GM19238 (cell line): ENCODE measurements around the gene RPS4Y1.
"Not testable (repeated sequence)": the region's sequence is repeated elsewhere in the genome, so short reads cannot be mapped to it uniquely, and the experiment has no call there.

Source experiments
- DNase-seq: peaks from one replicate; pipeline ENCODE4 v3.0.0; 2011; ENCODE audit warnings: low spot score; ENCODE audit not compliant: insufficient read length

RPS4Y1 gene

DNA sequence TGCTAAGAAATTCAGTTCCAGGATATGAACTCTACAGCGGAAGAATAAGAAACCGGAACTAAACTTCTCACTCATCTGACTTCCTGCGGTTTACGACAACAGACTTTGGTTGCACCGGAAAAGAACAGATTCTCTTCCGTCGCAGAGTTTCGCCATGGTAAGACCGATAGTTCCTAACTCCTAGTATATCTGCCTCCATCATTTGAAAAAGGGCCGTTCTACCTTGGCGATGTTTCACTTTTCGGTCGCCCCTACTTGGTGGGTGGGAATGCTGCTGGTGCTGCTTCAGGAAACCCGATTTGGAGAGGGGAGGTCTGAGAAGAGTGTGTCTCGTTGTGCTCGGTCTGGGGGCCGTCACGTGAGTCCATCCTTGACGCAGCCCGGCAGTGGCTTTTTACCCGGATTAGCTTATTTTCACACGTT is at the start of gene RPS4Y1:
RPS4Y1 (plus strand) TSS at position 132 of the 423 bp plus-strand sequence; CDS start at position 155, 23 bp downstream.
- no peak for DNase-seq

GRCh38 chrY:2796977-2797523 is 44.4 kb upstream of the RPS4Y1 start:
- no peak for DNase-seq

DNA sequence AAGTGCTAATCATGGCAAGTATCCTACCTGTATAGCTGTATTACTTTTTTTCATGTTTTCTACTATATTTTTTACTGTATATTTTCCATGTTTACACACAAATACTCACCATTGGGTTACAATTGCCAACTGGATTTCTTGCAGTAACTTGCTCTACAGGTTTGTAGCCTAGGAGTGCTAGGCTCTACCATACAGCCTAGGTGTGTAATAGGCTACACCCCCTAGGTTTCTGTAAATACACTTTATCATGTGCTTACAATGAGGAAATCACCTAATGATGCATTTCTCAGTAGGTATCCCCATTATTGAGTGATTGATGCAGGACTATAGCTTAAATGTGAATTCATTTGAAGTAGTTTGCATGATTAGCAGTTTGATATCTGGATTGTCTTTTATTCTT is 43.4 kb upstream of the RPS4Y1 start:
- DNase-seq, result no peak

DNA sequence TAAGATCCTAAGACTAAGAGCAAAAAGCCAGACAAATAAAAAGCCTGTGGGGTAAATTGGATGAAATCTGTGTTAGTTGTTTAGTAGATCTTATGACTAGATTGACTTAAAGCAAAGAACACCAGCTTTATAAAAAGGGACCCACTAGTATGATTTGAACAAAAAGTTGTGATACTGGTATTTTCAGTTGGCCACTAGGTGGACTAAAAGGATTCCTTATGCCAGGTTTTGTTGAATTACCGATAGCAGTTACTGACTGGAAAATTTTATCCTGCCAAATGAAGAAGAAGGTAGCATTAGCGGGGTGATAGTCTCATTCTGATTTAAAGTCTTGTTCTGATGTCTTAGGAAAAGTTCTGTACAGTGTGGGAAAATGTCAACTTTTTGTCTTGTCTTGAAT is 41.2 kb upstream of the RPS4Y1 start:
- DNase-seq, result no peak

- not testable (repeated sequence) for DNase-seq
Observed at GRCh38 chrY:2817146-2817896, 24.1 kb upstream of the RPS4Y1 start.

GRCh38 chrY:2824471-2824870 is 16.9 kb upstream of the RPS4Y1 start:
- DNase-seq, result no peak

DNA sequence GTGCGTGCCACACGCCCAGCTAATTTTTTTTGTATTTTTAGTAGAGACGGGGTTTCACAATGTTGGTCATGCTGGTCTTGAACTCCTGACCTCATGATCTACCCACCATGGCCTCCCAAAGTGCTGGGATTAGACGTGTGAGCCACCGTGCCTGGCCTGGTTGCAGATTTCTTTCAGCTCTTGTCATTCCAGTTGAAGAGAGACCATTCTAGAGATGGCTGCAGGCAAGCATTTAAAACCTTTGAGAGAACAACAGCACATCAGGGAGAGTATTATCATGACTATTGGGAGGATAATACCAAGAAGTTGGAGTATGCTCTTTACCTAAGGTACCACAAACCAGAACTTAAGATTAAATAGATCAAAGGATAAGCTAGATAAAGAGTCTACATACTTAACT is 12.9 kb upstream of the RPS4Y1 start:
- DNase-seq, result no peak

GRCh38 chrY:2835230-2835629 is 6.2 kb upstream of the RPS4Y1 start:
- DNase-seq, result no peak

DNA sequence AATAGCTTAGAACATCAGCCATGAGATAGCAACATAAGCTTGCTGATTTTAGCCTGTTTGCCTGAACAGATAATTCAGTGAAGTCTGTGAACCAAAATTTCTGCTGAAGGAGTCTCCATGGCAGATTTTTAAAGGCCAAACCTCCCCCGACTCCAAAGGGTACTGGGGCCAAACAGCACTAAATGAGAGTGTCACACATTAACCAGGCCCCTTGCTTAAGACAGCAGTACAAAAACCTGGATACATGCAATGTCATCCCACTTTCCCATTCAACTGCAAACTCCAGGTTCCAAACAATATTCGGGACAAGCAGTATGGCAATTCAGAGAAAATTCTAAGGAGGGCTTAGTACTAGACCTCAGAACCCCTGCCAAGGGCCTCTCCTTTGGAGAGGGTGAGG is 4.3 kb upstream of the RPS4Y1 start:
- DNase-seq, result no peak

DNA sequence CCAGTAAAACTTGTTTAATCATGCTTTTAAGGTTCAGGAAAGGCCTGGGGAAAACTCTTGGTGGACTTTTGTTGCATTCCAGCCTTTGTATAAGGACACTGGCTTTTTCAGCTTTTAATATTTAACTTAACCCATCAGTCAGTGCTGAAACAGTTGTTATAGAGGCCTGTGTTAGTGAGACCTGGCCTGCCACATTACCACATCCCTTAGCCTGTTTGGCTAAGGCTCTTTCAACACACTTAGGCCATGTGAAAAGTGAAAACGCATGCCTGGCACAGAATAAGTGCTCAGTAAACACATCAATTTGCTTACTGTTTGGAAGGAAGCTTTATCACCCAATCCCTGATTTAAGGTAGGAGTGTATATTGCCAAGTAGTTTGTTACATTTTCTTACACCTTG is 3.5 kb upstream of the RPS4Y1 start:
- no peak for DNase-seq

- DNase-seq, result no peak
Observed at GRCh38 chrY:2846791-2847190, 5.4 kb downstream of the RPS4Y1 start.

- no peak for DNase-seq
Observed at GRCh38 chrY:2848384-2848783, 7.0 kb downstream of the RPS4Y1 start.

GRCh38 chrY:2849368-2849767 is 8.0 kb downstream of the RPS4Y1 start:
- DNase-seq, result no peak

DNA sequence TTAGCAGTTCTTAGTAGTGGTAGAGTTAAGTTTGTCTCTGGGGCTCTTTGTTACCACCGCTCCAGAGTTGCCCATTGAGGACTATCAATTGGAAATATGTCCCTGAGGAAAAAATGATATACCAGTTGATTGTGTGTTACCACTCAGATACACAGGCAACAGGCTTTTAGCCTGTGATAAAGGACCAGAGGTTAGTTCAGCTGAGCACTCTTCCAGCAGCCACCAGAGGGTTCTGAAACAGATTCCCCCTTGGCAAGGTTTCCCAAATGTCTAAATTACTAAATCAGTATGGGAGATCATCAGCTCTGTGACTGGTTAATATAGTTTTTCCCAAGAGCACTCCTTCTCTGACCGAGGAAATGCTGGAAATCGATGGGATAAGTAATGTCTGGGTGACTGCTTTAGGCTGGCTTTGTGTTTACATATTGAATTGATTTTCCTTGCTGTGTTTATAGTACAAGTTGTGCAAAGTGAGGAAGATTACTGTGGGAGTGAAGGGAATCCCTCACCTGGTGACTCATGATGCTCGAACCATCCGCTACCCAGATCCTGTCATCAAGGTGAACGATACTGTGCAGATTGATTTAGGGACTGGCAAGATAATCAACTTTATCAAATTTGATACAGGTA is 12.9 kb downstream of the RPS4Y1 start:
- DNase-seq, result no peak

DNA sequence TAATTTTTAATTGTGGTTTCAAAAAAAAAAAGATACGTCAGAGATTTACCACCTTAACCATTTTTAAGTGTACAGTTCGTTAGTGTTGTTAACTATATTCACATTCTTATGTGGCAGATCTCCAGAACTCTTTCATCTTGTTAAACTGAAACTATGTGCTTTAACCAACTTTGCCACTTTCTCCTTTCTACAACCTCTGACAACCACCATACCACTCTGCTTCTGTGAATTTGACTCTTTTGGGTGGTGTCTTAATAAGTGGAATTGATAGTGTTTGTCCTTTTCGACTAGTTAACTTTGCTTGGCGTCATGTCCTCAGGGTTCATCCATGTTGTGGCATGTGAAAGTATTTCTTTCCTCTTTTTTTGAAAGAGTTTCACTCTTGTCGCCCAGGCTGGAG is 15.7 kb downstream of the RPS4Y1 start:
- DNase-seq, result no peak

DNA sequence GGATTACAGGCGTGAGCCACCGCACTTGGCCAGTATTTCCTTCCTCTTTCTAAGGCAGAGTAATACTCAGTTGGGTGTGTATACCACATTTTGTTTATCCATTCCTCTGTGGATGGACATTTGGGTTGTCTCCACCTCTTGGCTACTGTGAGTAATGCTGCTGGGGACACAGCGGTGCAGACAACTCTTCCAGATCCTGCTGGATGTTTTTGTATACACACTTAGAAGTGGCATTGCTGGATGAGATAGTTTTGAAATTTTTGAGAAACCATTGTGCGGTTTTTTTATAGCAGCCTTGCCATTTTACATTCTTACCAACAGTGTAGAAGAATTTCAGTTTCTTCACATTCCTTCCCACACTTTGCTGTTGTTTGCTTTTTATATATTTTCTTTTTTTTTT is 16.3 kb downstream of the RPS4Y1 start:
- DNase-seq, result no peak

DNA sequence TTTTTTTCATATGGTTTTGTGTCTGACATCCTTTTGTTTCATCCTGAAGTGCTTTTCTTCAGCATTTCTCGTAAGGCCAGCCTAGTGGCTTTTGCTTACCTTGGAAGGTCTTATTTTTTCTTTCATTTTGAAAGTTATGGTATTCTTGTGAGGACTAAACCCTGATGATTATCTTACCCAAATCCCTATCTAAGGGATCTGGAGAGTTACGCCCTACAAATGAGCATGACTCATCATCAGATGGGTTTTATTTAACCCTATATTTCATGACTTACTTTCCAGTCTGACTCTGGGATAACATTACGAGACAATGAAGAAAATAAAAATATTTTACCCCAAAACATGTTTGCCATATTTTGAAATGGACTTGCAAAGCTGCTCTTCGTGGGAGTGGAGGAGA is 18.4 kb downstream of the RPS4Y1 start:
- DNase-seq, result no peak

- no peak for DNase-seq
Observed at GRCh38 chrY:2860511-2860910, 19.1 kb downstream of the RPS4Y1 start.

GRCh38 chrY:2866581-2866980 is 25.2 kb downstream of the RPS4Y1 start:
- no peak for DNase-seq

- no peak for DNase-seq
Observed at GRCh38 chrY:2867469-2867868, 26.1 kb downstream of the RPS4Y1 start.

DNA sequence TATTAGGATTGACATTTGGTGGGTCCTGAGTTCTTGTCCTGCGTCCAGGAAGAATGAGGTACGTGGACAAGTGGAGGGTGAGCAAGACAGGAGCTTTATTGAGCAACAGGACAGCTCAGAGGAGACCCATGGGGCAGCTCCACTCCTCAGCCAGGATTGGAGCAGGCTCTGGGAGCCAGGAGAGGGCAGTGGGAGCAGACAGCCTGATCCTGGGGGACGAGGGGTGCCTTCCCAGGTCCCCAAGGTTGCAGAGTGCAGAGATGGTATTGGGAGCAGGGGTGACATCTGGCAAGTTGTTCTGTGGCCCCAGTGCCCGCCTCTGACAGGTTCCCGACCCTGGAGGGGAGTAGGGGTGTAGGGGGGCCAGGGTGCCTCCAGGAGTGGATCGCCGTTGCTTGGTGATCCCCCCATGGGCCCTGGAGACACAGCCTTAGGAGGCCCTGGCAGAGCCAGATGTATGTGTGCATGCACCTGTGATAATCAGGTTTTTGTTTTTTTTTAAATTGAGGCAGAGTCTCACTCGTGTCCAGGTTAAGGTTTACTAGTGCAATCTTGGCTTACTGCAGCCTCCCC is 26.7 kb downstream of the RPS4Y1 start:
- DNase-seq, result no peak

GRCh38 chrY:2872234-2872633 is 30.8 kb downstream of the RPS4Y1 start:
- not testable (repeated sequence) for DNase-seq
